GM12878 (cell line): ENCODE results near the gene BCO1. TPM values are rescaled to one million over a fixed set of nuclear protein-coding genes. Genes with fewer than 3 reads are reported as not detected.

ENCODE experiments used
- ATAC-seq: fragments of 200-7000 bp; cut with Tn5 transposase; 3 replicates; pipeline ENCODE4 v1.9.1; 2020; ENCODE audit warnings: mild to moderate bottlenecking, moderate library complexity
- BruUV-seq: library from RNA; stranded (reverse); fragments of 400-500 nt; replicated peaks from 2 replicates; lab custom pipeline; 2021; lab: Mats Ljungman, UMichigan
- CTCF ChIA-PET: fragments of 300-600 bp; sonication (Branson Sonifier 250); formaldehyde crosslinking; extraction: SDS; loops from one replicate; lab custom pipeline; 2021; ENCODE audit warnings: inconsistent platforms; lab: Yijun Ruan, JAX
- POLR2A ChIA-PET: fragments of 350-600 bp; formaldehyde crosslinking; extraction: SDS; loops from one replicate; lab custom pipeline; 2021; ENCODE audit warnings: inconsistent platforms; lab: Charles Lee
- RAD21 ChIA-PET: fragments of 300-600 bp; sonication (Branson Sonifier 250); formaldehyde crosslinking; loops from one replicate; lab custom pipeline; 2023; ENCODE audit warnings: antibody characterized with exemption; ENCODE audit not compliant: unreplicated experiment; lab: Charles Lee
- SMC1A ChIA-PET: fragments of 300-600 bp; sonication (Branson Sonifier 250); formaldehyde crosslinking; loops from one replicate; lab custom pipeline; 2023; ENCODE audit not compliant: unreplicated experiment, uncharacterized antibody; lab: Charles Lee
- DNase-seq: peaks from one replicate; pipeline ENCODE4 v3.0.0-alpha.2; 2011; ENCODE audit warnings: low read depth, low spot score
- FAIRE-seq: peaks from 3 replicates; lab custom pipeline; 2011; peaks lifted over from hg19 to GRCh38; lab: Jason Lieb, UNC
- H2AFZ ChIP-seq: 2 replicates; pipeline ENCODE4 v1.6.0; 2011; ENCODE audit warnings: low read depth, low read length, control low read depth; ENCODE audit not compliant: control insufficient read depth
- H3K27ac ChIP-seq: 2 replicates; pipeline ENCODE4 v1.5.1; 2011; ENCODE audit warnings: control low read depth; ENCODE audit not compliant: control insufficient read depth, insufficient read depth
- H3K27me3 ChIP-seq, 2 experiments: replicated peaks in 1 of 2; 2 replicates each; pipeline versions ENCODE4 v1.6.0 to v1.6.1; 2011; ENCODE audit warnings: low read length in 1 of 2; ENCODE audit not compliant: control insufficient read depth in 2 of 2, insufficient read depth in 2 of 2
- H3K36me3 ChIP-seq, 2 experiments: 2 replicates each; pipeline ENCODE4 v1.5.1; 2011; ENCODE audit warnings: low read length in 1 of 2; ENCODE audit not compliant: control insufficient read depth in 2 of 2, insufficient read depth in 2 of 2
- H3K4me1 ChIP-seq: 2 replicates; pipeline ENCODE4 v1.6.1; 2011; ENCODE audit warnings: mild to moderate bottlenecking, low read length, moderate library complexity, mixed read lengths; ENCODE audit not compliant: control insufficient read depth, insufficient read depth
- H3K4me2 ChIP-seq: 2 replicates; pipeline ENCODE4 v1.6.0; 2011; ENCODE audit warnings: control low read depth; ENCODE audit not compliant: control insufficient read depth, insufficient read depth
- H3K4me3 ChIP-seq: fragments of 200-600 bp; sonication (generic); 2 replicates; pipeline ENCODE4 v1.5.1; 2016
- H3K79me2 ChIP-seq: 2 replicates; pipeline ENCODE4 v1.6.0; 2011; ENCODE audit warnings: low read length; ENCODE audit not compliant: control insufficient read depth, insufficient read depth
- H3K9ac ChIP-seq: 2 replicates; pipeline ENCODE4 v1.8.0; 2011; ENCODE audit warnings: low read length, control low read depth, mixed read lengths; ENCODE audit not compliant: control insufficient read depth, insufficient read depth
- H3K9me3 ChIP-seq: replicated peaks from 3 replicates; pipeline ENCODE4 v1.5.1; 2011; ENCODE audit warnings: mild to moderate bottlenecking, low read length; ENCODE audit not compliant: control insufficient read depth, insufficient read depth
- H4K20me1 ChIP-seq: 2 replicates; pipeline ENCODE4 v1.6.0; 2011; ENCODE audit not compliant: control insufficient read depth, insufficient read depth
- ASH2L ChIP-seq: fragments of 300-600, 200-600 bp; sonication (generic); IDR thresholded peaks from 2 replicates; pipeline ENCODE4 v1.6.1; 2017; ENCODE audit warnings: low read depth, mild to moderate bottlenecking, borderline replicate concordance
- BRCA1 ChIP-seq: IDR thresholded peaks from 2 replicates; pipeline ENCODE4 v1.6.1; 2011; ENCODE audit warnings: low read depth, low read length, improper control_type of control experiment
- EGR1 ChIP-seq, 2 experiments: IDR thresholded peaks; 1 replicate in 1 of 2; 2 replicates in 1 of 2; pipeline ENCODE4 v1.6.1; 2011 to 2012; ENCODE audit warnings: low read depth in 2 of 2, low read length in 2 of 2, borderline replicate concordance in 1 of 2, mild to moderate bottlenecking in 1 of 2, moderate library complexity in 1 of 2
- FOS ChIP-seq: IDR thresholded peaks from 3 replicates; pipeline ENCODE4 v1.6.1; 2011; ENCODE audit warnings: borderline replicate concordance; ENCODE audit not compliant: insufficient read length; ENCODE audit errors: extremely low read depth
- NFYB ChIP-seq: IDR thresholded peaks from 2 replicates; pipeline ENCODE4 v1.6.1; 2011; ENCODE audit warnings: low read depth, mild to moderate bottlenecking, low read length, improper control_type of control experiment, moderate library complexity; ENCODE audit not compliant: insufficient read depth
- SMAD1 ChIP-seq: fragments of 450-650 bp; IDR thresholded peaks from 2 replicates; pipeline ENCODE4 v1.6.1; 2018; ENCODE audit warnings: mild to moderate bottlenecking, low read depth; ENCODE audit not compliant: partially characterized antibody
- SREBF1 ChIP-seq: IDR thresholded peaks from 2 replicates; pipeline ENCODE4 v1.6.1; 2012; ENCODE audit warnings: mild to moderate bottlenecking, low read length
- WGBS: methylation state at CpG from one replicate; pipeline ENCODE4 v1.1.6; 2016; ENCODE audit warnings: low lambda C conversion rate; ENCODE audit not compliant: insufficient replicate concordance, insufficient coverage; ENCODE audit errors: missing lambda C conversion rate; 5-methylcytosine and 5-hydroxymethylcytosine counted together
- in situ Hi-C: fragments of 300-500 bp; cut with MboI; formaldehyde crosslinking; loops from 9 replicates; pipeline ENCODE4 v1.14.3; 2018; ENCODE audit warnings: mixed read lengths
- intact Hi-C: fragments of 100-400 bp; cut with micrococcal nuclease; formaldehyde crosslinking; loops from one replicate; pipeline ENCODE4 v1.14.2; 2022; ENCODE audit not compliant: unreplicated experiment
- polyA plus RNA-seq, 11 experiments: library from polyadenylated mRNA; depleted of rRNA in 4 of 11; unstranded in 6 of 11; stranded (reverse) in 5 of 11; fragments of >200 nt; fragmentation: Nextera tagmentation in 4 of 11; fragmentation: Illumina TruSeq in 1 of 11; extraction: Ambion mirVana in 4 of 11; extraction: Trizol in 1 of 11; gene quantifications; 1 replicate in 1 of 11; 2 replicates in 10 of 11; pipeline versions ENCODE4 v1.2.1 to v1.2.3, GENCODE V29; 2011 to 2016; ENCODE audit warnings: inconsistent platforms in 2 of 11, missing spikeins in 2 of 11, low read depth in 1 of 11
- total RNA-seq, 4 experiments: library from RNA; depleted of rRNA in 3 of 4; stranded (reverse); fragments of >200 nt in 3 of 4; fragmentation: Illumina TruSeq in 1 of 4; extraction: Trizol in 1 of 4; gene quantifications; 2 replicates each; pipeline versions ENCODE4 v1.2.1 to v1.2.3, GENCODE V29; 2013 to 2021
- TF ChIP-seq, protein P1 (sequence below): fragments of 450-650 bp; IDR thresholded peaks from 2 replicates; pipeline ENCODE4 v1.6.1; 2017; ENCODE audit warnings: mild to moderate bottlenecking
- TF ChIP-seq, protein P2 (sequence below): fragments of 150-350 bp; IDR thresholded peaks from 2 replicates; pipeline ENCODE4 v1.6.1; 2014; ENCODE audit warnings: mild to moderate bottlenecking, low read depth, low read length
- TF ChIP-seq, protein P3 (sequence below): fragments of 450-650 bp; formaldehyde crosslinking; IDR thresholded peaks from 2 replicates; pipeline ENCODE4 v1.5.0; 2022; ENCODE audit warnings: mild to moderate bottlenecking, missing genetic modification characterization
- TF ChIP-seq, protein P4 (sequence below): IDR thresholded peaks from 2 replicates; pipeline ENCODE4 v1.6.1; 2011; ENCODE audit warnings: borderline replicate concordance, low read depth, mild to moderate bottlenecking, moderate library complexity, mixed read lengths, low read length; ENCODE audit not compliant: insufficient read depth; ENCODE audit errors: extremely low read length
- TF ChIP-seq, protein P5 (sequence below): fragments of 450-650 bp; conservative IDR thresholded peaks from 2 replicates; pipeline ENCODE4 v1.6.1; 2017; ENCODE audit warnings: mild to moderate bottlenecking, moderate library complexity

Gene BCO1
- total and polyA plus RNA-seq, 10 of the 15 experiments (the other 5 are each of a cell fraction or from before 2014, with no cell fraction given) = 0.09 to 0.21 (median 0.14) TPM; not detected in 7

DNA sequence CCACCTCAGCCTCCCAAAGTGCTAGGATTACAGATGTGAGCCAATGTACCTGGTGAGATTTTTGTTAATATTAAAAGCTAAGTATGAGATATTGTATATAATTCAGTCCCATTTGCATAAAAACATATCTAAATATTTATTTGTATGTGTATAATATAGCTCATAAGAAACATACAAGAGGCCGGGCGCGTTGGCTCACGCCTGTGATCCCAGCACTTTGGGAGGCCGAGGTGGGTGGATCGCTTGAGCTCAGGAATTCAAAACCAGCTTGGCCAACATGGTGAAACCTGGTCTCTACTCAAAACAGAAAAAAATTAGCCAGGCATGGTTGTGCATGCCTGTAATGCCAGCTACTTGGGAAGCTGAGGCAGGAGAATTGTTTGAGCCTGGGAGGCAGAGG, 16.8 kb upstream of the BCO1 start (continued):
- TF ChIP-seq, protein P1, sequence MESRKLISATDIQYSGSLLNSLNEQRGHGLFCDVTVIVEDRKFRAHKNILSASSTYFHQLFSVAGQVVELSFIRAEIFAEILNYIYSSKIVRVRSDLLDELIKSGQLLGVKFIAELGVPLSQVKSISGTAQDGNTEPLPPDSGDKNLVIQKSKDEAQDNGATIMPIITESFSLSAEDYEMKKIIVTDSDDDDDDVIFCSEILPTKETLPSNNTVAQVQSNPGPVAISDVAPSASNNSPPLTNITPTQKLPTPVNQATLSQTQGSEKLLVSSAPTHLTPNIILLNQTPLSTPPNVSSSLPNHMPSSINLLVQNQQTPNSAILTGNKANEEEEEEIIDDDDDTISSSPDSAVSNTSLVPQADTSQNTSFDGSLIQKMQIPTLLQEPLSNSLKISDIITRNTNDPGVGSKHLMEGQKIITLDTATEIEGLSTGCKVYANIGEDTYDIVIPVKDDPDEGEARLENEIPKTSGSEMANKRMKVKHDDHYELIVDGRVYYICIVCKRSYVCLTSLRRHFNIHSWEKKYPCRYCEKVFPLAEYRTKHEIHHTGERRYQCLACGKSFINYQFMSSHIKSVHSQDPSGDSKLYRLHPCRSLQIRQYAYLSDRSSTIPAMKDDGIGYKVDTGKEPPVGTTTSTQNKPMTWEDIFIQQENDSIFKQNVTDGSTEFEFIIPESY = no peak
- TF ChIP-seq ASH2L (no peak), SREBF1 (no peak)
- TF ChIP-seq, protein P2, sequence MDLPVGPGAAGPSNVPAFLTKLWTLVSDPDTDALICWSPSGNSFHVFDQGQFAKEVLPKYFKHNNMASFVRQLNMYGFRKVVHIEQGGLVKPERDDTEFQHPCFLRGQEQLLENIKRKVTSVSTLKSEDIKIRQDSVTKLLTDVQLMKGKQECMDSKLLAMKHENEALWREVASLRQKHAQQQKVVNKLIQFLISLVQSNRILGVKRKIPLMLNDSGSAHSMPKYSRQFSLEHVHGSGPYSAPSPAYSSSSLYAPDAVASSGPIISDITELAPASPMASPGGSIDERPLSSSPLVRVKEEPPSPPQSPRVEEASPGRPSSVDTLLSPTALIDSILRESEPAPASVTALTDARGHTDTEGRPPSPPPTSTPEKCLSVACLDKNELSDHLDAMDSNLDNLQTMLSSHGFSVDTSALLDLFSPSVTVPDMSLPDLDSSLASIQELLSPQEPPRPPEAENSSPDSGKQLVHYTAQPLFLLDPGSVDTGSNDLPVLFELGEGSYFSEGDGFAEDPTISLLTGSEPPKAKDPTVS = no peak
- TF ChIP-seq, protein P3, sequence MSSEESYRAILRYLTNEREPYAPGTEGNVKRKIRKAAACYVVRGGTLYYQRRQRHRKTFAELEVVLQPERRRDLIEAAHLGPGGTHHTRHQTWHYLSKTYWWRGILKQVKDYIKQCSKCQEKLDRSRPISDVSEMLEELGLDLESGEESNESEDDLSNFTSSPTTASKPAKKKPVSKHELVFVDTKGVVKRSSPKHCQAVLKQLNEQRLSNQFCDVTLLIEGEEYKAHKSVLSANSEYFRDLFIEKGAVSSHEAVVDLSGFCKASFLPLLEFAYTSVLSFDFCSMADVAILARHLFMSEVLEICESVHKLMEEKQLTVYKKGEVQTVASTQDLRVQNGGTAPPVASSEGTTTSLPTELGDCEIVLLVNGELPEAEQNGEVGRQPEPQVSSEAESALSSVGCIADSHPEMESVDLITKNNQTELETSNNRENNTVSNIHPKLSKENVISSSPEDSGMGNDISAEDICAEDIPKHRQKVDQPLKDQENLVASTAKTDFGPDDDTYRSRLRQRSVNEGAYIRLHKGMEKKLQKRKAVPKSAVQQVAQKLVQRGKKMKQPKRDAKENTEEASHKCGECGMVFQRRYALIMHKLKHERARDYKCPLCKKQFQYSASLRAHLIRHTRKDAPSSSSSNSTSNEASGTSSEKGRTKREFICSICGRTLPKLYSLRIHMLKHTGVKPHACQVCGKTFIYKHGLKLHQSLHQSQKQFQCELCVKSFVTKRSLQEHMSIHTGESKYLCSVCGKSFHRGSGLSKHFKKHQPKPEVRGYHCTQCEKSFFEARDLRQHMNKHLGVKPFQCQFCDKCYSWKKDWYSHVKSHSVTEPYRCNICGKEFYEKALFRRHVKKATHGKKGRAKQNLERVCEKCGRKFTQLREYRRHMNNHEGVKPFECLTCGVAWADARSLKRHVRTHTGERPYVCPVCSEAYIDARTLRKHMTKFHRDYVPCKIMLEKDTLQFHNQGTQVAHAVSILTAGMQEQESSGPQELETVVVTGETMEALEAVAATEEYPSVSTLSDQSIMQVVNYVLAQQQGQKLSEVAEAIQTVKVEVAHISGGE (CRISPR knock-in tag) = no peak

DNA sequence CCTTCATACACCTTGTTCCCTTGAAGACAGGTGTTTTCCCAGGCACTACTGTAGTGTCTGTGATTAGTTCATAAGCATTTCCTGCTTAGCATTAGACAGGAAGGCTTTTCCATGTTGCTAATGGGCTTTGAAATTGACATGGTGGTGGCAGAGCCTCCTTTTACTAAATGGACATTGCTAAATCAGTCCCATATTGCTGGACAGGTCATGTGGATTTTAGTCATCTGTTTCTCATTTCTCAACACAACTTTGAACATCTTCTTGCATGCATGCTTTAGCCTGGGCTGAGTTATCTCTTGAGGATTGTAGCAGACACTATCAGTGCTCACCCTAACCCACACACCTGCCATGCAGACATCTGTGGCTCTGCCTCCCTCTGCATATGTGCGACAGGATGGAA, 13.7 kb upstream of the BCO1 start:
- Histone ChIP-seq H4K20me1 (no peaks in the 10 kb centered on the region), H3K4me2 (no peak overlapping the region), H2AFZ (no peak overlapping the region), H3K4me3 (no peak overlapping the region), H3K4me1 (no peaks in the 10 kb centered on the region), H3K9me3 (no peaks in the 10 kb centered on the region), H3K27ac (no peak overlapping the region), H3K79me2 (no peaks in the 10 kb centered on the region), H3K27me3 (peaks cover 0 to 6% of the 10 kb centered on the region in 2 experiments; a peak in 2 of 4 replicates), H3K36me3 (no peaks in the 10 kb centered on the region), H3K9ac (no peak overlapping the region)
- ChIA-PET SMC1A (no interaction called here), RAD21 (no interaction called here), POLR2A (no interaction called here), CTCF (no interaction called here)
- no peak for DNase-seq
- FAIRE-seq = no peak
- no TSS peak for BruUV-seq
- ATAC-seq = no peak
- 94% methylated on average over 1 of the region's 1 CpG for WGBS
- in situ Hi-C loops (no loop called here), intact Hi-C loops (no loop called here)
- TF ChIP-seq NFYB = no peak
- no peak for TF ChIP-seq SREBF1
- TF ChIP-seq SMAD1 = no peak
- TF ChIP-seq, protein P4, sequence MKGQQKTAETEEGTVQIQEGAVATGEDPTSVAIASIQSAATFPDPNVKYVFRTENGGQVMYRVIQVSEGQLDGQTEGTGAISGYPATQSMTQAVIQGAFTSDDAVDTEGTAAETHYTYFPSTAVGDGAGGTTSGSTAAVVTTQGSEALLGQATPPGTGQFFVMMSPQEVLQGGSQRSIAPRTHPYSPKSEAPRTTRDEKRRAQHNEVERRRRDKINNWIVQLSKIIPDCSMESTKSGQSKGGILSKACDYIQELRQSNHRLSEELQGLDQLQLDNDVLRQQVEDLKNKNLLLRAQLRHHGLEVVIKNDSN = no peak
- TF ChIP-seq, protein P5, sequence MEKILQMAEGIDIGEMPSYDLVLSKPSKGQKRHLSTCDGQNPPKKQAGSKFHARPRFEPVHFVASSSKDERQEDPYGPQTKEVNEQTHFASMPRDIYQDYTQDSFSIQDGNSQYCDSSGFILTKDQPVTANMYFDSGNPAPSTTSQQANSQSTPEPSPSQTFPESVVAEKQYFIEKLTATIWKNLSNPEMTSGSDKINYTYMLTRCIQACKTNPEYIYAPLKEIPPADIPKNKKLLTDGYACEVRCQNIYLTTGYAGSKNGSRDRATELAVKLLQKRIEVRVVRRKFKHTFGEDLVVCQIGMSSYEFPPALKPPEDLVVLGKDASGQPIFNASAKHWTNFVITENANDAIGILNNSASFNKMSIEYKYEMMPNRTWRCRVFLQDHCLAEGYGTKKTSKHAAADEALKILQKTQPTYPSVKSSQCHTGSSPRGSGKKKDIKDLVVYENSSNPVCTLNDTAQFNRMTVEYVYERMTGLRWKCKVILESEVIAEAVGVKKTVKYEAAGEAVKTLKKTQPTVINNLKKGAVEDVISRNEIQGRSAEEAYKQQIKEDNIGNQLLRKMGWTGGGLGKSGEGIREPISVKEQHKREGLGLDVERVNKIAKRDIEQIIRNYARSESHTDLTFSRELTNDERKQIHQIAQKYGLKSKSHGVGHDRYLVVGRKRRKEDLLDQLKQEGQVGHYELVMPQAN = no peak
- no peak for TF ChIP-seq EGR1 (IDR thresholded peaks at IDR 0.05; ENCODE audit: borderline replicate concordance in 1 of 2, low read depth in 2 of 2, low read length in 2 of 2)
- TF ChIP-seq FOS = no peak
- no peak for TF ChIP-seq BRCA1
